Neural cell (in vitro differentiated cells): ENCODE results near the gene MARF1. TPM values are rescaled to one million over a fixed set of nuclear protein-coding genes. Genes with fewer than 3 reads are reported as not detected.

Experiments
- H2AFZ ChIP-seq: fragments of 200-600, 300-800 bp; sonication (generic), shearing (Covaris generic); 2 replicates; pipeline ENCODE4 v1.6.0; 2014; ENCODE audit warnings: low read depth, mild to moderate bottlenecking, antibody characterized with exemption, low read length, moderate library complexity
- H3F3A ChIP-seq: fragments of 200-600 bp; shearing (Covaris generic); 2 replicates; pipeline ENCODE4 v1.6.1; 2016; ENCODE audit warnings: mild to moderate bottlenecking, moderate library complexity, mixed read lengths, antibody characterized with exemption, low read length; ENCODE audit not compliant: insufficient read depth, poor library complexity, severe bottlenecking
- H3K27ac ChIP-seq: fragments of 200-600, 300-800 bp; sonication (generic), shearing (Covaris generic); 2 replicates; pipeline ENCODE4 v1.5.1; 2014; ENCODE audit warnings: mild to moderate bottlenecking, low read length, moderate library complexity
- H3K27me3 ChIP-seq: fragments of 300-800, 200-600 bp; sonication (generic), shearing (Covaris generic); 2 replicates; pipeline ENCODE4 v1.6.0; 2014; ENCODE audit warnings: mild to moderate bottlenecking, low read depth, low read length, moderate library complexity; ENCODE audit not compliant: insufficient read depth
- H3K36me3 ChIP-seq: fragments of 300-800, 200-600 bp; sonication (generic), shearing (Covaris generic); 2 replicates; pipeline ENCODE4 v1.5.1; 2014; ENCODE audit warnings: mild to moderate bottlenecking, antibody characterized with exemption, low read length, moderate library complexity; ENCODE audit not compliant: insufficient read depth
- H3K4me2 ChIP-seq: fragments of 300-800, 200-600 bp; sonication (generic), shearing (Covaris generic); 2 replicates; pipeline ENCODE4 v1.6.0; 2014; ENCODE audit warnings: mild to moderate bottlenecking, low read length
- H3K4me3 ChIP-seq: fragments of 300-800, 200-600 bp; sonication (generic), shearing (Covaris generic); 2 replicates; pipeline ENCODE4 v1.5.1; 2014; ENCODE audit warnings: mild to moderate bottlenecking, low read length, moderate library complexity
- H3K79me2 ChIP-seq: fragments of 200-600 bp; shearing (Covaris generic); replicated peaks from 2 replicates; pipeline ENCODE4 v1.6.0; 2014; ENCODE audit warnings: mild to moderate bottlenecking, low read length, moderate library complexity; ENCODE audit not compliant: insufficient read depth
- H3K9ac ChIP-seq: fragments of 300-800, 200-600 bp; sonication (generic), shearing (Covaris generic); 2 replicates; pipeline ENCODE4 v1.6.1; 2016; ENCODE audit warnings: mild to moderate bottlenecking, low read length, mixed read lengths
- H3K9me2 ChIP-seq: fragments of 200-600 bp; shearing (Covaris generic); 2 replicates; pipeline ENCODE4 v1.6.1; 2016; ENCODE audit warnings: mild to moderate bottlenecking, low read length, mixed read lengths; ENCODE audit not compliant: insufficient read depth
- H3K9me3 ChIP-seq: fragments of 200-600, 300-800 bp; sonication (generic), shearing (Covaris generic); 2 replicates; pipeline ENCODE4 v1.6.1; 2016; ENCODE audit warnings: mild to moderate bottlenecking, mixed run types, low read length, moderate library complexity, mixed read lengths
- H4K20me1 ChIP-seq: fragments of 200-600 bp; shearing (Covaris generic); 2 replicates; pipeline ENCODE4 v1.6.1; 2016; ENCODE audit warnings: mild to moderate bottlenecking, mixed run types; ENCODE audit not compliant: insufficient read depth
- EP300 ChIP-seq: fragments of 450-650 bp; conservative IDR thresholded peaks from 2 replicates; pipeline ENCODE4 v1.6.1; 2014; ENCODE audit warnings: antibody characterized with exemption, mild to moderate bottlenecking, moderate library complexity; ENCODE audit not compliant: poor library complexity, severe bottlenecking
- EZH2 ChIP-seq: fragments of 200-600, 300-800 bp; shearing (Covaris generic), sonication (generic); IDR thresholded peaks from 2 replicates; pipeline ENCODE4 v1.6.1; 2014; ENCODE audit warnings: antibody characterized with exemption, low read length, borderline replicate concordance, mild to moderate bottlenecking; ENCODE audit not compliant: insufficient read depth, poor library complexity, severe bottlenecking
- MXI1 ChIP-seq: fragments of 450-650 bp; conservative IDR thresholded peaks from 2 replicates; pipeline ENCODE4 v1.6.1; 2014; ENCODE audit warnings: antibody characterized with exemption, mild to moderate bottlenecking; ENCODE audit not compliant: poor library complexity, severe bottlenecking
- POLR2AphosphoS5 ChIP-seq: IDR thresholded peaks from 2 replicates; pipeline ENCODE4 v1.6.1; 2012
- RAD21 ChIP-seq: fragments of 450-650 bp; conservative IDR thresholded peaks from 2 replicates; pipeline ENCODE4 v1.6.1; 2014; ENCODE audit warnings: antibody characterized with exemption, mild to moderate bottlenecking, moderate library complexity
- SMC3 ChIP-seq: fragments of 450-650 bp; conservative IDR thresholded peaks from 2 replicates; pipeline ENCODE4 v1.6.1; 2014; ENCODE audit warnings: antibody characterized with exemption, mild to moderate bottlenecking, moderate library complexity; ENCODE audit not compliant: poor library complexity
- TAF1 ChIP-seq: IDR thresholded peaks from 2 replicates; pipeline ENCODE4 v1.6.1; 2012; ENCODE audit warnings: low read depth
- polyA plus RNA-seq: library from polyadenylated mRNA; depleted of rRNA; stranded (reverse); fragments of >200 nt; gene quantifications from 2 replicates; pipeline ENCODE4 v1.2.3, GENCODE V29; 2014
- TF ChIP-seq, protein P1 (sequence below): IDR thresholded peaks from 2 replicates; pipeline ENCODE4 v1.6.1; 2012; ENCODE audit warnings: borderline replicate concordance
- TF ChIP-seq, protein P2 (sequence below): fragments of 450-650 bp; IDR thresholded peaks from 2 replicates; pipeline ENCODE4 v1.5.1; 2014; ENCODE audit warnings: antibody characterized with exemption, mild to moderate bottlenecking, moderate library complexity; ENCODE audit not compliant: poor library complexity, severe bottlenecking

The MARF1 gene
- polyA plus RNA-seq, 1 donor from 2014 or later: 23.2 TPM

GRCh38 chr16:15616475-15617165 lies 26.3 kb downstream of the MARF1 start:
- Histone ChIP-seq H4K20me1 (no peaks in the 10 kb centered on the region), H2AFZ (no peak overlapping the region), H3K9me3 (no peaks in the 10 kb centered on the region), H3K9me2 (no peaks in the 10 kb centered on the region), H3K4me3 (no peak overlapping the region), H3K27me3 (no peaks in the 10 kb centered on the region), H3K4me2 (no peak overlapping the region), H3F3A (no peaks in the 10 kb centered on the region), H3K79me2 (no peaks in the 10 kb centered on the region), H3K36me3 (peaks cover 7% of the 10 kb centered on the region), H3K9ac (no peak overlapping the region), H3K27ac (no peak overlapping the region)
- TF ChIP-seq POLR2AphosphoS5 (no peak), SMC3 (no peak), EZH2 (no peak), EP300 (no peak), MXI1 (no peak), TAF1 (no peak)
- TF ChIP-seq, protein P1, sequence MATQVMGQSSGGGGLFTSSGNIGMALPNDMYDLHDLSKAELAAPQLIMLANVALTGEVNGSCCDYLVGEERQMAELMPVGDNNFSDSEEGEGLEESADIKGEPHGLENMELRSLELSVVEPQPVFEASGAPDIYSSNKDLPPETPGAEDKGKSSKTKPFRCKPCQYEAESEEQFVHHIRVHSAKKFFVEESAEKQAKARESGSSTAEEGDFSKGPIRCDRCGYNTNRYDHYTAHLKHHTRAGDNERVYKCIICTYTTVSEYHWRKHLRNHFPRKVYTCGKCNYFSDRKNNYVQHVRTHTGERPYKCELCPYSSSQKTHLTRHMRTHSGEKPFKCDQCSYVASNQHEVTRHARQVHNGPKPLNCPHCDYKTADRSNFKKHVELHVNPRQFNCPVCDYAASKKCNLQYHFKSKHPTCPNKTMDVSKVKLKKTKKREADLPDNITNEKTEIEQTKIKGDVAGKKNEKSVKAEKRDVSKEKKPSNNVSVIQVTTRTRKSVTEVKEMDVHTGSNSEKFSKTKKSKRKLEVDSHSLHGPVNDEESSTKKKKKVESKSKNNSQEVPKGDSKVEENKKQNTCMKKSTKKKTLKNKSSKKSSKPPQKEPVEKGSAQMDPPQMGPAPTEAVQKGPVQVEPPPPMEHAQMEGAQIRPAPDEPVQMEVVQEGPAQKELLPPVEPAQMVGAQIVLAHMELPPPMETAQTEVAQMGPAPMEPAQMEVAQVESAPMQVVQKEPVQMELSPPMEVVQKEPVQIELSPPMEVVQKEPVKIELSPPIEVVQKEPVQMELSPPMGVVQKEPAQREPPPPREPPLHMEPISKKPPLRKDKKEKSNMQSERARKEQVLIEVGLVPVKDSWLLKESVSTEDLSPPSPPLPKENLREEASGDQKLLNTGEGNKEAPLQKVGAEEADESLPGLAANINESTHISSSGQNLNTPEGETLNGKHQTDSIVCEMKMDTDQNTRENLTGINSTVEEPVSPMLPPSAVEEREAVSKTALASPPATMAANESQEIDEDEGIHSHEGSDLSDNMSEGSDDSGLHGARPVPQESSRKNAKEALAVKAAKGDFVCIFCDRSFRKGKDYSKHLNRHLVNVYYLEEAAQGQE: no peak
- TF ChIP-seq, protein P2, sequence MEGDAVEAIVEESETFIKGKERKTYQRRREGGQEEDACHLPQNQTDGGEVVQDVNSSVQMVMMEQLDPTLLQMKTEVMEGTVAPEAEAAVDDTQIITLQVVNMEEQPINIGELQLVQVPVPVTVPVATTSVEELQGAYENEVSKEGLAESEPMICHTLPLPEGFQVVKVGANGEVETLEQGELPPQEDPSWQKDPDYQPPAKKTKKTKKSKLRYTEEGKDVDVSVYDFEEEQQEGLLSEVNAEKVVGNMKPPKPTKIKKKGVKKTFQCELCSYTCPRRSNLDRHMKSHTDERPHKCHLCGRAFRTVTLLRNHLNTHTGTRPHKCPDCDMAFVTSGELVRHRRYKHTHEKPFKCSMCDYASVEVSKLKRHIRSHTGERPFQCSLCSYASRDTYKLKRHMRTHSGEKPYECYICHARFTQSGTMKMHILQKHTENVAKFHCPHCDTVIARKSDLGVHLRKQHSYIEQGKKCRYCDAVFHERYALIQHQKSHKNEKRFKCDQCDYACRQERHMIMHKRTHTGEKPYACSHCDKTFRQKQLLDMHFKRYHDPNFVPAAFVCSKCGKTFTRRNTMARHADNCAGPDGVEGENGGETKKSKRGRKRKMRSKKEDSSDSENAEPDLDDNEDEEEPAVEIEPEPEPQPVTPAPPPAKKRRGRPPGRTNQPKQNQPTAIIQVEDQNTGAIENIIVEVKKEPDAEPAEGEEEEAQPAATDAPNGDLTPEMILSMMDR: no peak

GRCh38 chr16:15616012-15616411 lies 26.9 kb downstream of the MARF1 start:
- TF ChIP-seq, protein P2: no peak
- no peak for TF ChIP-seq RAD21
- no peak for TF ChIP-seq SMC3
- TF ChIP-seq, protein P1: no peak
- no peak for TF ChIP-seq EZH2
- H3K9me2 ChIP-seq: no peaks in the 10 kb centered on the region
- H3K79me2 ChIP-seq: no peaks in the 10 kb centered on the region
- H3K27ac ChIP-seq: no peak overlapping the region
- H3K36me3 ChIP-seq: peaks cover 7% of the 10 kb centered on the region
- H3K27me3 ChIP-seq: no peaks in the 10 kb centered on the region
- no peaks in the 10 kb centered on the region for H4K20me1 ChIP-seq
- H3K9ac ChIP-seq: no peak overlapping the region
- H3K9me3 ChIP-seq: no peaks in the 10 kb centered on the region
- no peak overlapping the region for H2AFZ ChIP-seq
- H3K4me2 ChIP-seq: no peak overlapping the region
- H3K4me3 ChIP-seq: no peak overlapping the region
- no peaks in the 10 kb centered on the region for H3F3A ChIP-seq
